GM19395 (cell line): ENCODE results near the gene CDK6.
A peak's percentile ranks its signal among the peaks of the same experiment; 100 is the strongest.

Source experiments
- ATAC-seq: cut with Tn5 transposase; IDR thresholded peaks from one replicate; pipeline ENCODE4 v1.9.1; 2021; ENCODE audit warnings: mild to moderate bottlenecking, moderate library complexity; ENCODE audit not compliant: unreplicated experiment

Gene CDK6

DNA sequence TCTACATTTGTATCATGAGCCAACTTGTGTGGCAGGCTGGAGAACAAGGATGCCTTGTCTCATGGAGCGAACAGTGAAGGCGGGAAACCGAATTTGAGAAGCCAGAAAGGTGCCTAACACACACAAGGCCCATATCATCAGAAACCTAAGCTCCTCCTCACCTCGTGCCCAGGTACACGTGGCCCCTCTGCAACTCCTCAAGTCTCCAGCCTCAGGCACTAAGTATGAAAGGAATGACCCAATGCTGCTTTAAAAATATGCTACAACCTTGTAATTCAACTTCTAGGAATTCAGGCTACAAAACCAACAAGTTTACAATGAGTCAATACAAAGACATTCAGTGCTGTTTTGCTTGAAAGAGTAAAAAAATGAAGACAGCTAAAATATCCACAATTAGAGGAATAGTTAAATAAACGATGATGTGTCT lies 95.7 kb downstream of the CDK6 start:
- no peak for ATAC-seq

DNA sequence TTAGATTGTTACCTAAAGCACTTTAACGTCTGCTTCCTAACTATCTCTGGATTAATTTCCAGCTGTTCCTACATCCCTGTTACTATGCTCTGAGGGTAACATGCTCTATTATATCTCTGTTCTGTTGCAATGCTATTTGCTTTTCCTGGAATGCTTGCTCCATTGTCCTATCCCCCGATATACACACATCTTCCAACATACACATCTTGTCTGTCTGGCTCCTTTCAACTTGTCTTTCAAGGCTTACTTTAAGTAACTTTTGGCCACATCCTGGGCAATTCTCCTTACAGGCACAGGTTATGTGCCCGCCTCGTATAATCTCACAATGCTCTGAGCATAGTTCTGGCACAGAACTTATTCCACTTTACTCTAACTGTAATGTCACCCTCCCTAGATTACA lies 96.2 kb downstream of the CDK6 start:
- no peak for ATAC-seq

GRCh38 chr7:92739091-92739490 lies 97.3 kb downstream of the CDK6 start:
- ATAC-seq, result no peak

DNA sequence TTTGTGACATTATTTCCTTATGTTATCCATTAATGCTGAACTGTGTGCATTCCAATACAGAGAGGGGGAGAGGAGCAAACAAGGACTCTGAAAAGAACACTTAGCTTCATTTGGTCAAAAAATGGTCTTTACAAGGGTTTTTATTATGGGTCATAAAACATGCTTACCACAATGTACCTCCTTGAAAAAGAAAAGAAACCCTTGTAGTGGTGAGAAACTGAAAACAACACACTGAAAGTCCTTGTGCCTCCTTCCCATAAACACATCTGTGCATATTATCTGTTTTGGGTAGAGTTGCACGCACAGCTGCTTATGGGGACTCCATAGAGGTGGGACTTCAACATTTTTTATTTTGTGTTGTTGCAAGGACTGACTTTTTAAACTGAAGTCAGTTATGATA lies 98.7 kb downstream of the CDK6 start:
- ATAC-seq, result peak; percentile 98

- no peak for ATAC-seq
Observed at GRCh38 chr7:92736870-92737269, 99.5 kb downstream of the CDK6 start.

DNA sequence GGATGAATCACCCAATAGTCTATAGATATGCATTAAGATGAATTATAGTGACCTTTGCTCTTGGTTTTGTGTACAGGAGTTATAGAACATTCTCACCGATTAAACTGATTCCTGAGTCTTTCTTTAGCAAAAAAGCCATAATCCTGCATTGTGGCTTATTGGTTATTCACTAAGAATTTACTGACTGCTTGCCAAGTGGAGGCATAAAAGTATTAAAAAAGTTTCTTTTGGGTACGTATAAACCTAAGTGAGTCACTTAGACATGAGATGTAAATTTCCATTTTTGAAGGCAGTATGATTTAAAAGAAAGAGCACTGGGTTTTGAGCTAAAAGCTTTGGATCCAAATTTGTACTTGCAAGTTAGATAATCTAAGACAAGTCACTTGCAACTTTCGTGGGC lies 100.7 kb downstream of the CDK6 start:
- ATAC-seq, result no peak

DNA sequence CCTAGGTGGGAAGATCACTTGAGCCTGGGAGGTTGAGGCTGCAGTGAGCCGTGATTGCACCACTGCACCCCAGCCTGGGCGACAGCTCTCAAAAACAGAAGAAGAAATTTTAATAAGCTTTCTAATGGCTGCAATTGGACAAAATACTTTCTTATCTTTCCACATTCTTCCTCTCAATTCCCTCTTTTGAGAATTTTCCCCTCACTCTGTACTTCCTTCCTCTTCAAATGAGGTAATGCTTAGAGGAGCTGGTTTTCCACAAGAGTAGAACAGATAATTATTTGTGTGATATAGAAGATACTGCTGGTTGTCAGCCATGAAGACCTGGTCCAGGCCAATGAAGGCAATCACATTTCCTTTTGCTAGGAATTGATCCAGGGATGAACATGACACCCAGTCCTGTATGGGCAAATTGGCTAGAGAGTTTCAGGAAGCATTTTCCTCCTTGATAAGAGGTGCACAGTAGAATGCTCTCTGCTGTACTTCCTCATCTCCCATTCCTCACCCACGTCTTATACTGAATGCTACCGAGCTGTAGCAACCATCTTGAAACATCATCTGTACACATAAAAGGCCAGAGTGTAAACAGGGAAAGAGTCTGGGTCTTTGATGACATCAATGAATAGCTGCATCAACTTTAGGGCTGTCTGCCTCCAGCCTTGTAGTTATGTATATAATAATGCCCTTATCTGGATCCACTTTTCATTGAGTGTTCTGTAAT lies 103.9 kb downstream of the CDK6 start:
- peak; percentile 28 for ATAC-seq

DNA sequence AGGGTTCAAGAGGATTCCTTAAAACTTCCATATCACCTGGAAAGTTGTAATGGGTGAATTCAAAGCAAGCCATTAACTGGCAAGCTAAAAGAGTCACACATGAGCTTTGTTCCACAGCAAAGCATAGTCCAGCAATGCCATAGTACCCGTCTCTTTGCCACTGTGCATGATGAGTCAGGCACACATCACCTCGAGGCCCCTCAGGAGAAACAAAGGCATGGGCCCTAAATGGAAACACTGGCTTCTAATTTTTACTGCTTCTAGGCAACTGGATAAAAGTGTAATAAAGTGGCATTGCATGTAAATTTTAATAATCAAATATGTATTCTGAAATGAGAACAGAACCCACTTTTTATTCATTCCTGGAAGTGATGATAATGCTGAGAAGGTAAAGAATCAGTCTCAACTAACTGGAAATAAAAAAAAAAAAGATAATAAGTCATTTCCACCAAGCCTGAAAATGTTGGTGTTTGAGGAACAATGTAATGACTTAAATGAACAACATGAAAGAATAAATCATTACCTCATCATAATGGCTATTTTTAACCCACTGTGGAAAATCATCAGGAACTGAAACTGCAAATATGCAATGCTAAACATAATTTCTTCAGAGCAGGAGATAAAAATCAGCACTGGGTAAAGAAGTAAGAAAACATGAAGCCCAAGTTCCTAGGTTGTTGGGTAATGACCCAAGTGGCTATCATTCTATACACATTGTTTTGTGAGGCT lies 104.9 kb downstream of the CDK6 start:
- peak; percentile 60 for ATAC-seq

GRCh38 chr7:92730808-92731207 lies 105.6 kb downstream of the CDK6 start:
- ATAC-seq, result no peak

- ATAC-seq, result no peak
Observed at GRCh38 chr7:92729751-92730150, 106.6 kb downstream of the CDK6 start.

GRCh38 chr7:92729172-92729571 lies 107.2 kb downstream of the CDK6 start:
- no peak for ATAC-seq

DNA sequence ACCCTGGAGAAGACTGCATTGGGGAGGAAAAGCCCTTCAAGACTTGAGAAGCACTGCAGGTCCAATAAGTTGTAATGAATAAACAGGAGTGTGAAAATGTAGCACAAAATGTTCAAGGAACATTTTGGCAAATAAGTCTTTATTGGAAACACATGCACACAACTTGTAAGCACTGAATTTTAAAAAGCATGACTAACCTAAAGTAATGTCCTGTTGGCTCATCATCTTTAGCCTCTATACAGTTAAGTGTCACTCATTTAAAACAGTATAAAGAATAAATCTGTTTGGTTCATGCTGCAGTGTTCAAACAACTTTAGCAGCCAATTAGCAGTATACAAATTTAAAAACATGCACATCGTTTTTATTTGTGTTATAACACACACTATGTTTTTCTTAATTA lies 108.6 kb downstream of the CDK6 start:
- ATAC-seq, result no peak

GRCh38 chr7:92725161-92725925 lies 111.0 kb downstream of the CDK6 start:
- ATAC-seq, result no peak

GRCh38 chr7:92723943-92724342 lies 112.4 kb downstream of the CDK6 start:
- no peak for ATAC-seq

- no peak for ATAC-seq
Observed at GRCh38 chr7:92723205-92723604, 113.2 kb downstream of the CDK6 start.

DNA sequence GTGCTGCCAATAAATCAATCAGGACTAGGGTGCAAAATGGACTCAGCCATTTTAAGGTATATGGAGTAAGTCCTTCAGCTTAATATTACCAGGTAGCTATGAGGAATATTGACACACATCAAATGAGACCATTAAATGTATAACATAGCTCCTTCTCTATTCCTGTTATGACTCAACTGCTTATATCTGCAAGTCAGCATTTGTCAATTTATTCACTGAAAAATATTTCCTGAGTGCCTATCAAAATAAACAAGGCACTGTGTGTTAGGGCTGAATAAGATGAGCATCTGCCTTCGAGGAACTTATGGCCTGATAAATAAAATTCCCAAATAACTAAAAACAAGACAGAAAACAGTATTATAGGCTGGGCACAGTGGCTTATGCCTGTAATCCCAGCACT lies 113.8 kb downstream of the CDK6 start:
- ATAC-seq, result no peak

- peak; percentile 78 for ATAC-seq
Observed at GRCh38 chr7:92720604-92721350, 115.6 kb downstream of the CDK6 start.

DNA sequence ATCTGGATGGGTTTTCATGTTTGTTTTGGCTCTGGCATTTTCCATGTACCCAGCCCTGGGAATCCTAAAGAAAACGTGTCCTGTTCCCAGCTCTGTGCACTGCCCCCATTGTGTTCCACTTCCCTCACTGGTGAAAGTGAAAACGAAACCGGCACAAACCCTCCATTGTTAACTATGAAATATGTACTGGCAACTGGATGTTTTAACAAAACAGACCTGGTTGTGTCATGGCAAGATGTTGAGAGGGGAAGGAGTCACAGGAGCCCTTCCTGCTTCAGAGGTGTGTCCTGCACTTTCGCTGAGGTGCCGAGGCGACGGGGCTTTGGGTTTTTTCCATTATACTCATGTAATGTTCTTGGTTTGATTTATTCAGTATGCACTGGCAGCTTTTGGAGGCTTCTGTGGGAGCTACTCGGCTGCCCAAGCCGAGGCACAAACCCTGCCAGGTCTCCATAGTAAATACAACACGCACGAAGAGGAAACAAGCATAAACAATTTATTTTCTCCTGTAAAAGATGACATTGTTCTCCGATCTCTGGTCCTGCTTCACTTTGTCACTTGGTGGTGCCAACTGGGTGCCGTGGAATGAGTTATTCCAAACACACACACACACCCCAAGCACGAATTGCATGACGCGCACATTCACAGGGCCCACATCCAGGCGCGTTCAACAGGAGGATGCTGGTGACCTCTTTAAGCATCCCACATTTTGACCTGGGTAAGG lies 118.2 kb downstream of the CDK6 start:
- peak; percentile 68 for ATAC-seq

DNA sequence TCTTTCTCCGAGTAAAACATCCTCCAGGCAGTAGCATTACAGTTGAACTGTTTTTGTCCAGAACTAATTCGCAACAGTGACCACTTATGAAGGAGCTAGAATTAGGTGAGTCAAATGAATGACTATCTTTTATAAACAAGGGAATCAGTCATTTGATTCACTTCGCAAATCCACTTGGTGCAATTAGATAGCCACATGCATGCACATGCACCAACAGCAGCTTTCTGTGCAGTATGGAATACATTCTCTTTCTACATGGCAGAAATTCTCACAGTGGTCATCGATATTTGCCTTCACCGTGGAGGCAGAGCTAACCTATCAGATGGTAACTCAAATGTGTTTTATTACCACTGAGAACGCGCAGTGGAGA lies 118.8 kb downstream of the CDK6 start:
- peak; percentile 6 for ATAC-seq

DNA sequence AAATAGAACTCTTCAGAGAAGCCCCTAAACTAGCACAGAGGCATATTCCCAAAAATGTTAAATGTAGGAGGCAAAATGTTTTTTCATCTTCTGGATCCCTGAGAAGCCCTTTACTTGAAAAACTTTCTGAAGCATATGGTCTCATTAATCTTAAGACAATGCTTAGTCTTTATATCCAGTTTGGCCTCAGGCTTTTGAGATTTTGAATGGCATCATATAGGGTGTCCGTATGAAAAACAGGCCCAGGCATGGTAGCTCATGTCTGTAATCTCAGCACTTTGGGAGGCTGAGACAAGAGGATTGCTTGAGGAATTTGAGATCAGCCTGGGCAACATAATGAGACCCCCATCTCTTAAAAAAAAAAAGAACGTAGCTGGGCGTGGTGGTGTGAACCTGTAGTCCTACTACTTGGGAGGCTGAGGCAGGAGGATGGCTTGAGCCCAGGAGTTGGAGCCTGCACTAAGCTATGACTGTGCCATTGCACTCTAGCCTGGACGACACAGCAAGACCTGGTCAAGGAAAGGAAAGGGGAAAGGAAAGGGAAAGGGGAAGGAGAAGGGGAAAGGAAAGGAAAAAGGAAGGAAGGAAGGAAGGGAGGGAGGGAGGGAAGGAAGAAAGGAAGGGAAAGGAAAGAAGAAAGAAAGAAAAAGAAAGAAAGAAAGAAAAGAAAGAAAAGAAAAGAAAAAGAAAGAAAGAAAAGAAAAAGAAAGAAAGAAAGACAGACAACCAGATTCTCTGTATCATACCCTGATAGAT lies 119.4 kb downstream of the CDK6 start:
- ATAC-seq, result no peak
